Osteoblast (primary cell): ENCODE measurements around the gene NOS1. TPM values are rescaled to one million over a fixed set of nuclear protein-coding genes. Genes with fewer than 3 reads are reported as not detected.
A peak's percentile ranks its signal among the peaks of the same experiment; 100 is the strongest.

Experiments
- DNase-seq: peaks from one replicate; pipeline ENCODE4 v3.0.0; 2011; ENCODE audit warnings: low spot score, mixed read lengths; ENCODE audit not compliant: insufficient read length; ENCODE audit errors: missing footprints
- H2AFZ ChIP-seq: 2 replicates; pipeline ENCODE4 v1.6.0; 2011; ENCODE audit warnings: mild to moderate bottlenecking, low read length
- H3K27ac ChIP-seq: 2 replicates; pipeline ENCODE4 v1.5.1; 2011; ENCODE audit warnings: mild to moderate bottlenecking, low read depth, low read length, moderate library complexity
- H3K27me3 ChIP-seq: 2 replicates; pipeline ENCODE4 v1.6.0; 2012; ENCODE audit warnings: mild to moderate bottlenecking, control low read depth, inconsistent platforms, low read length, moderate library complexity; ENCODE audit not compliant: insufficient read depth
- H3K36me3 ChIP-seq: 2 replicates; pipeline ENCODE4 v1.5.1; 2011; ENCODE audit warnings: mild to moderate bottlenecking, low read length, control low read depth, moderate library complexity; ENCODE audit not compliant: insufficient read depth
- H3K4me1 ChIP-seq: 2 replicates; pipeline ENCODE4 v1.5.1; 2011; ENCODE audit warnings: mild to moderate bottlenecking, low read length, control low read depth, moderate library complexity; ENCODE audit not compliant: insufficient read depth
- H3K4me2 ChIP-seq: 2 replicates; pipeline ENCODE4 v1.6.0; 2011; ENCODE audit warnings: mild to moderate bottlenecking, low read length; ENCODE audit not compliant: insufficient read depth
- H3K4me3 ChIP-seq: fragments of 200-600 bp; sonication (generic); 3 replicates; pipeline ENCODE4 v1.5.1; 2012; ENCODE audit warnings: mild to moderate bottlenecking, low read length, inconsistent platforms; ENCODE audit not compliant: insufficient read depth
- H3K79me2 ChIP-seq: 2 replicates; pipeline ENCODE4 v1.6.0; 2012; ENCODE audit warnings: mild to moderate bottlenecking, low read length, control low read depth, inconsistent platforms; ENCODE audit not compliant: insufficient read depth
- H3K9me3 ChIP-seq: 2 replicates; pipeline ENCODE4 v1.5.1; 2011; ENCODE audit warnings: low read depth, low read length, control low read depth
- H4K20me1 ChIP-seq: 2 replicates; pipeline ENCODE4 v1.6.0; 2012; ENCODE audit warnings: mild to moderate bottlenecking, low read length, control low read depth; ENCODE audit not compliant: insufficient read depth
- total RNA-seq: library from RNA; depleted of rRNA; stranded (reverse); fragments of >200 nt; gene quantifications from 2 replicates; pipeline ENCODE4 v1.2.3, GENCODE V29; 2012
- TF ChIP-seq, protein P1 (sequence below): IDR thresholded peaks from 2 replicates; pipeline ENCODE4 v1.5.1; 2011; ENCODE audit warnings: mild to moderate bottlenecking, low read depth, low read length, moderate library complexity; ENCODE audit errors: extremely low read depth

Gene NOS1
- total RNA-seq, 1 donor = not detected

DNA sequence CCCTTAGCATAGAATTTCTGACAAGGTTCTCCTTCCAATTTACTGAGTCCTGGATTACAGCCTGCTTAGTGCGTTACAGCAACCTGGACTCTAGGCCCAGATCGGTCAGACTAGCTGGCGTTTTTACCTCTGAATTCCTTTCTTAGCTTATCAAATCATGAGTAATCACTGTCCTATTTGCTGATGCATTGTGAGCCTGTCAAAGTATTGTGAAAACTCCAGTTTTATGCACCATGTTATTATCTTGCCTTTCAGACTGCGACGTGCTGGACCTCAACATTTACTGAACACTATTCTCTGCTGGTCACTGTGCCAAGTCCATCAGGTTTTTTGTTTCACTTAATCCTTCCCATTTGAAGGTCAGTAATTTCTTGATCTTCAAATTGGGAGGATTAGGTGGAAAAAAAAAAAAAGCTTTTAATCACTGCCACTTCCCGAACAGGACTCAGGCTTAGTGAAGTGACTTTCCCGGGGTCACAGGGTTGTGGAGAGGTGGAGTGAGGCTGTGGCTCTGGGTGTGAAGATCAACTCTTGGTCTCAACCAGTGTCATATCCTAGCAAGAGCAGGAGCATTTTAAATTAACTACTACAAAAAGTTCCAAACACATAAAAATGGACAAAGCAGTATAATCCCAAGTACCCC lies 202.4 kb downstream of the NOS1 start:
- Histone ChIP-seq H3K36me3 (peaks cover 65% of the 10 kb centered on the region), H3K9me3 (no peaks in the 10 kb centered on the region), H4K20me1 (no peaks in the 10 kb centered on the region), H3K4me2 (no peak overlapping the region), H3K4me1 (no peaks in the 10 kb centered on the region), H2AFZ (no peak overlapping the region), H3K27ac (no peak overlapping the region), H3K4me3 (no peak overlapping the region), H3K27me3 (no peaks in the 10 kb centered on the region), H3K79me2 (no peaks in the 10 kb centered on the region)
- TF ChIP-seq, protein P1, sequence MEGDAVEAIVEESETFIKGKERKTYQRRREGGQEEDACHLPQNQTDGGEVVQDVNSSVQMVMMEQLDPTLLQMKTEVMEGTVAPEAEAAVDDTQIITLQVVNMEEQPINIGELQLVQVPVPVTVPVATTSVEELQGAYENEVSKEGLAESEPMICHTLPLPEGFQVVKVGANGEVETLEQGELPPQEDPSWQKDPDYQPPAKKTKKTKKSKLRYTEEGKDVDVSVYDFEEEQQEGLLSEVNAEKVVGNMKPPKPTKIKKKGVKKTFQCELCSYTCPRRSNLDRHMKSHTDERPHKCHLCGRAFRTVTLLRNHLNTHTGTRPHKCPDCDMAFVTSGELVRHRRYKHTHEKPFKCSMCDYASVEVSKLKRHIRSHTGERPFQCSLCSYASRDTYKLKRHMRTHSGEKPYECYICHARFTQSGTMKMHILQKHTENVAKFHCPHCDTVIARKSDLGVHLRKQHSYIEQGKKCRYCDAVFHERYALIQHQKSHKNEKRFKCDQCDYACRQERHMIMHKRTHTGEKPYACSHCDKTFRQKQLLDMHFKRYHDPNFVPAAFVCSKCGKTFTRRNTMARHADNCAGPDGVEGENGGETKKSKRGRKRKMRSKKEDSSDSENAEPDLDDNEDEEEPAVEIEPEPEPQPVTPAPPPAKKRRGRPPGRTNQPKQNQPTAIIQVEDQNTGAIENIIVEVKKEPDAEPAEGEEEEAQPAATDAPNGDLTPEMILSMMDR = no peak
- DNase-seq = peak; percentile 88

Other genes starting within 250 kb of the NOS1 start
- gene FBXO21, start 171.2 kb downstream of the NOS1 start, total RNA-seq = 72.8 and 81.1 TPM in 2 replicates